ENCODE results near the gene FTCDNL1. TPM values are rescaled to one million over a fixed set of nuclear protein-coding genes. Genes with fewer than 3 reads are reported as not detected.

The FTCDNL1 gene
- total and polyA plus RNA-seq, 8 donors, result 0.31 to 2.8 (median 0.78) TPM; not detected in 4

DNA sequence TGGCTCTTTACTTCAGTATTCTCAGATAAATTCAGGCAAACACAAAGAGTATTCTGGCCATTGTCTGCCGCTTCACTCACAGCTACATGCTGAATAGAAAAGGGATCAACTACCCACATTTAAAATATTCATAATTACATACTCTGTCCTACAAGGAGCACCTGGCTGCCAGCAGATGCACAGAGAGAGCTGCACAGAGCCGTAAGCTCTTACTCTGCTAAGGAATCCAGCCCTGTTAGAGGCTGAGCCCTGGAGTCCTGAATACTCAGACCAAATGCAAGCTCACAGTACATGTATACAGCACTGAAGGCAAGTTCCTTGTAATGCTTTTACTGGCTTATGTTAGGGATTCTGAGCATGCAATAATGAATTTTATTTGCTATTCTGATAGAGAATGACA lies 80.3 kb downstream of the FTCDNL1 start:
- no peak overlapping the region for H3K4me3 ChIP-seq
- H3K9me3 ChIP-seq, result no peaks in the 10 kb centered on the region
- no peak for TF ChIP-seq POLR2A (IDR thresholded peaks at IDR 0.05)
- no peak for TF ChIP-seq POLR2AphosphoS5 (IDR thresholded peaks at IDR 0.05)
- TF ChIP-seq, protein P1, sequence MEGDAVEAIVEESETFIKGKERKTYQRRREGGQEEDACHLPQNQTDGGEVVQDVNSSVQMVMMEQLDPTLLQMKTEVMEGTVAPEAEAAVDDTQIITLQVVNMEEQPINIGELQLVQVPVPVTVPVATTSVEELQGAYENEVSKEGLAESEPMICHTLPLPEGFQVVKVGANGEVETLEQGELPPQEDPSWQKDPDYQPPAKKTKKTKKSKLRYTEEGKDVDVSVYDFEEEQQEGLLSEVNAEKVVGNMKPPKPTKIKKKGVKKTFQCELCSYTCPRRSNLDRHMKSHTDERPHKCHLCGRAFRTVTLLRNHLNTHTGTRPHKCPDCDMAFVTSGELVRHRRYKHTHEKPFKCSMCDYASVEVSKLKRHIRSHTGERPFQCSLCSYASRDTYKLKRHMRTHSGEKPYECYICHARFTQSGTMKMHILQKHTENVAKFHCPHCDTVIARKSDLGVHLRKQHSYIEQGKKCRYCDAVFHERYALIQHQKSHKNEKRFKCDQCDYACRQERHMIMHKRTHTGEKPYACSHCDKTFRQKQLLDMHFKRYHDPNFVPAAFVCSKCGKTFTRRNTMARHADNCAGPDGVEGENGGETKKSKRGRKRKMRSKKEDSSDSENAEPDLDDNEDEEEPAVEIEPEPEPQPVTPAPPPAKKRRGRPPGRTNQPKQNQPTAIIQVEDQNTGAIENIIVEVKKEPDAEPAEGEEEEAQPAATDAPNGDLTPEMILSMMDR (IDR thresholded peaks at IDR 0.05), result no peak
- no peak for TF ChIP-seq EP300 (IDR thresholded peaks at IDR 0.05)
- intact Hi-C loops (cut with DNase I; ENCODE audit: low total_unique reads), result no loop called here
- no peak overlapping the region for H3K27ac ChIP-seq
- no peaks in the 10 kb centered on the region for H3K27me3 ChIP-seq
- DNase-seq, result no peak
- H3K4me1 ChIP-seq, result no peaks in the 10 kb centered on the region
- WGBS, 5 donors, result 74 to 94% (median 80%) methylated on average over 2 of the region's 2 CpGs
- no peaks in the 10 kb centered on the region for H3K36me3 ChIP-seq

DNA sequence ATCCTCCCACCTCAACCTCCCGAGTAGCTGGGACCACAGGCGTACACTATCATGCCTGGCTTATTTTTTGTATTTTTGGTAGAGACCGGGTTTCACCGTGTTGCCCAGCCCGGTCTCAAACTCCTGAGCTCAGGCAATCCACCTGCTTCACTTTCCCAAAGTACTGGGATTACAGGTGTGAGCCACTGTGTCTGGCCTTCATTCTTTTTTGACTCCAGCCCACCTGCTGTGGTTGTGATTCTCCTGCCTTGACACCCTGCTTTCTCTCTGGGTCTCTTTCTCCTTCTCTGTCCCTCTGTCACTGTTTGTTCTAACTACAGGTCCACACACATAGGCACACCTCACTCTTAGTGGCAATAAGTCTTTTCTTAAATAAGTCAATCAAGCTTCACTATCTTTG lies 85.3 kb downstream of the FTCDNL1 start:
- Histone ChIP-seq H3K4me1 (no peaks in the 10 kb centered on the region), H3K27ac (no peak overlapping the region), H3K27me3 (no peaks in the 10 kb centered on the region), H3K36me3 (no peaks in the 10 kb centered on the region), H3K4me3 (no peak overlapping the region), H3K9me3 (no peaks in the 10 kb centered on the region)
- 68 to 94% (median 85%) methylated on average over 5 of the region's 5 CpGs for WGBS, 5 donors
- TF ChIP-seq POLR2AphosphoS5 (IDR thresholded peaks at IDR 0.05) (no peak), POLR2A (IDR thresholded peaks at IDR 0.05) (no peak), EP300 (IDR thresholded peaks at IDR 0.05) (no peak)
- TF ChIP-seq, protein P1 (IDR thresholded peaks at IDR 0.05), result no peak
- DNase-seq, result no peak
- intact Hi-C loops (cut with DNase I; ENCODE audit: low total_unique reads), result no loop called here

DNA sequence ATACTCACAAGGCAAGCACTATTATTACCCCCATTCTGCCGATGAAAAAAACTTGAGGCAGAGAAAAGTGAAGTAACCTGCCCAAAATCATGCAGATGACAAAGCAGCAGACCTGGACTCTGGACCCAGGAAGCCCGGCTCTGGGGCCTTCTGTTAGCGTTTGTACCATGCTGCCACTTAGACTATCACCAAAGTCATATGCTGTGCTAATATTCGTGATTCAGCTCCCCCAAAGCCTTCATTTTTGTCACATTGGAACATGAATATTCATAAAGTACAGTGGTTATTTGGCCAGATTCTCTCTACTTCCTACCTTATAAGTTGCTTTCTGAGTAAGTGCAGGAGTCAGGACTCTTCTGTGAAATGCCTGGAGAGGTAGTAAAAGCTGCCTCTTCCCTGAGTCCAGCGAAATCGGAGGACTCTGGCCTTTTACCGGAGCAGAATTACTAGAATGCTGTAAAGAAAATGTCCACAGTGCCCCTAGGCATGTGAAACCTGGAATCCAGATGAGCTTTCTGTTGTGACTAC lies 86.7 kb downstream of the FTCDNL1 start:
- no peaks in the 10 kb centered on the region for H3K4me1 ChIP-seq
- H3K27me3 ChIP-seq, result no peaks in the 10 kb centered on the region
- intact Hi-C loops (cut with DNase I; ENCODE audit: low total_unique reads), result no loop called here
- H3K36me3 ChIP-seq, result no peaks in the 10 kb centered on the region
- DNase-seq, result no peak
- H3K4me3 ChIP-seq, result no peak overlapping the region
- TF ChIP-seq POLR2A (IDR thresholded peaks at IDR 0.05), result no peak
- no peak for TF ChIP-seq EP300 (IDR thresholded peaks at IDR 0.05)
- TF ChIP-seq, protein P1 (IDR thresholded peaks at IDR 0.05), result no peak
- no peak for TF ChIP-seq POLR2AphosphoS5 (IDR thresholded peaks at IDR 0.05)
- WGBS, 5 donors, result 63 to 76% (median 69%) methylated on average over 7 of the region's 7 CpGs
- H3K27ac ChIP-seq, result no peak overlapping the region
- no peaks in the 10 kb centered on the region for H3K9me3 ChIP-seq

DNA sequence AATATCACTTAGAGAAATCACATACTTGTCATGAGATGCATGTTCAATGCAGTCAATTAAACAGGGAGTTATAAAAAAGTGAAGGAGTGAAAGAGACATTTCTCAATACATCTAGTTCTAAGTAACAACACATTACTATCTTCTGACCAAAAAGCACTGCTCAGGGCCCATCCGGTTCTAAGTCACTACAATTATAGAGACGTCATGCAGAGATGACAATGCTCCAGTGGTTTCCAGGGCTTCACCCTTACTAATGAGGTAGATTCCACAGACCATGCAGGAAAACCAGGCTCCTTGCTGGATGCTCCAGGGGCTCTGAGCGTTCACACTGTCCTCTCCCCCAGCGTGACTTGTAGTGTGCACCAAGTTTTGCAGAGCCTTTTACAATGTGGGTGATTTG lies 88.0 kb downstream of the FTCDNL1 start:
- WGBS, 5 donors, result 85 to 94% (median 91%) methylated on average over 4 of the region's 4 CpGs
- DNase-seq, result no peak
- H3K27ac ChIP-seq, result no peak overlapping the region

DNA sequence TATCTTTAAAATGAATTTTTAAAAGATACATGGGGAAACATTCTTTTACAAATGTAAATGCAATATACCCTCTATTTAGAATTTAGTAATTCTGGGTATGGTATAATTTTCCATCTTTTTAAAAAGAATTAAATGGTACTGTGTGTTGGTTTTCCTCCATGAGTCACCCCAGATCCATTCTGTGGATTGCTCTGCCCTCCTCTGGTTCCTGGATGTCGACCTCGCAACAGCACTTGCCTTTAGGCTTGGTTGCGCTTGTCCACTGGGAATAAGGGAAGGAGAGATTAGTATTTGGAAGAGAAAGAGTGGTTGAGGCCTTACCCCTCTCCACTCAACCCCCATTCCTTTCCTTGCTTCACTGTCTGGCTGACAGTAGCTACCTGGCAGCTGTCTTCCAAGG lies 90.4 kb downstream of the FTCDNL1 start:
- H3K27me3 ChIP-seq, result no peaks in the 10 kb centered on the region
- intact Hi-C loops (cut with DNase I; ENCODE audit: low total_unique reads), result no loop called here
- H3K27ac ChIP-seq, result no peak overlapping the region
- 83 to 96% (median 90%) methylated on average over 3 of the region's 3 CpGs for WGBS, 5 donors
- H3K36me3 ChIP-seq, result no peaks in the 10 kb centered on the region
- TF ChIP-seq POLR2AphosphoS5 (IDR thresholded peaks at IDR 0.05) (no peak), POLR2A (IDR thresholded peaks at IDR 0.05) (no peak), EP300 (IDR thresholded peaks at IDR 0.05) (no peak)
- TF ChIP-seq, protein P1 (IDR thresholded peaks at IDR 0.05), result no peak
- H3K4me3 ChIP-seq, result no peak overlapping the region
- peaks cover 0 to 6% (median 2%) of the 10 kb centered on the region in 4 donors for H3K4me1 ChIP-seq
- no peaks in the 10 kb centered on the region for H3K9me3 ChIP-seq
- DNase-seq, result no peak

More for the DNA sequence above, 88.0 kb downstream of the FTCDNL1 start:
- Histone ChIP-seq H3K36me3 (no peaks in the 10 kb centered on the region), H3K4me1 (no peaks in the 10 kb centered on the region), H3K4me3 (no peak overlapping the region), H3K27me3 (no peaks in the 10 kb centered on the region), H3K9me3 (no peaks in the 10 kb centered on the region)
- intact Hi-C loops (cut with DNase I; ENCODE audit: low total_unique reads), result no loop called here
- TF ChIP-seq POLR2A (IDR thresholded peaks at IDR 0.05), result no peak
